ENCODE results near the gene NUDT8.

NUDT8 gene

DNA sequence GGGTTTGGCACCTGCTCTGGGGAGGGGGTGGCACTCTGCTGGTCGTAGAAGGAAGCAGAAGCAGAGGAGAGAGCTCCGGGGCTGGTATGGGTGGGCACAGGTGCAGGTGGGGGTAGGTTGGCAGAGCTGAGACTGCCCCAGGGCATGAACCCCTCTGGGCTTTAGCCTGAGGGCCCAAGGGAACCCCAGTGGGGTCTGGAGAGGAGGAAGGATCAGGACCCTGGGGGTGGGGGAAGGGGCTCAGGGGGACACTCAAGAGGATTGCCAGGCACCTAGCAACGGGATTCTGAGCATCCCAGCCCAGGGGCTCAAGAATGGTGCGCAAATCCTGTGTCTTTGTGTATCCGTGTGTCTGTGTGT, 38.4 kb upstream of the NUDT8 start:
- H3K4me3 ChIP-seq, result no peak overlapping the region
- no peaks in the 10 kb centered on the region for H3K9me3 ChIP-seq (ENCODE audit: low read depth, low read length)
- H3K36me3 ChIP-seq (ENCODE audit: insufficient read depth, low read length), result no peaks in the 10 kb centered on the region
- H3K27ac ChIP-seq, result no peak overlapping the region
- TF ChIP-seq FOXP2 (optimal IDR thresholded peaks at IDR 0.05; ENCODE audit: control extremely low read depth, extremely low read length, insufficient read depth) (no peak), EZH2 (IDR thresholded peaks at IDR 0.05) (no peak), POLR2AphosphoS5 (IDR thresholded peaks at IDR 0.05; ENCODE audit: borderline replicate concordance, low read depth, low read length) (no peak)
- H3K9ac ChIP-seq (ENCODE audit: insufficient read length), result no peak overlapping the region
- DNase-seq (ENCODE audit: low read depth, low spot score), result no peak

DNA sequence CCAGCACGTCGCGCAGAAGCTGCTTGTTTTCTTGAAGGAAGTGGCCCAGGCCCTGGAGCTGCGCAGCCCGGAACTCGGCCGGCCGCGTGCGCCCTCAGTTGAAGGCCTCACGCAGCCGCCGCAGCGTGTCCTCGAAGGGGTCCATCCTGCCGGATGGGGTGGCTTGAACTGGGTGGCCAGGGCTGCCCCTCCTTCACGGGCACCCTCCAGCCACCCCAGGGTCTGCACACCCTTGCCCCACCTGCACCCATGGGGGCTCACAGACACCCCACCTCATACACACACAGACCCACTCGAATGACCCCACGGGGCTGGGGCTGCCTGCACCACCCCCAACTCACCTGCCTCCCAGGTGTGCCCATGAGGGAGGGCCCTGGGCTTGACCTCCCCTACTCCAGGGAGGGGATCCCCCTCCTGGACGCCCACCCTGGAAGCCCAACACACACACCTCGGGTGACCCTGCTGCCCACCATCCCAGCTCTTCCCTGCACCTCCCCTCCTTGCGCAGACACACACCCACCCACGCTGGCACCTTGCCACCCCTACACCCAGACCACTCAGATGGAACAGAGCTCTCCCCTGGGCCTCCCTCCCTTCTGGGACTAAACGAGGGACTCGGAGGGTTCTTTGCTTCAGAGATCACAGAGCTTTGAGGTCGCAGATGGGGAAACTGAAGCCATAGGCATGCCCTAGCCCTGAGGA, 37.9 kb upstream of the NUDT8 start:
- no peak overlapping the region for H3K27ac ChIP-seq
- DNase-seq (ENCODE audit: low read depth, low spot score), result no peak
- no peaks in the 10 kb centered on the region for H3K9me3 ChIP-seq (ENCODE audit: low read depth, low read length)
- TF ChIP-seq POLR2AphosphoS5 (IDR thresholded peaks at IDR 0.05; ENCODE audit: borderline replicate concordance, low read depth, low read length) (no peak), FOXP2 (optimal IDR thresholded peaks at IDR 0.05; ENCODE audit: control extremely low read depth, extremely low read length, insufficient read depth) (no peak), EZH2 (IDR thresholded peaks at IDR 0.05) (no peak)
- H3K36me3 ChIP-seq (ENCODE audit: insufficient read depth, low read length), result no peaks in the 10 kb centered on the region
- H3K9ac ChIP-seq (ENCODE audit: insufficient read length), result no peak overlapping the region
- no peak overlapping the region for H3K4me3 ChIP-seq

DNA sequence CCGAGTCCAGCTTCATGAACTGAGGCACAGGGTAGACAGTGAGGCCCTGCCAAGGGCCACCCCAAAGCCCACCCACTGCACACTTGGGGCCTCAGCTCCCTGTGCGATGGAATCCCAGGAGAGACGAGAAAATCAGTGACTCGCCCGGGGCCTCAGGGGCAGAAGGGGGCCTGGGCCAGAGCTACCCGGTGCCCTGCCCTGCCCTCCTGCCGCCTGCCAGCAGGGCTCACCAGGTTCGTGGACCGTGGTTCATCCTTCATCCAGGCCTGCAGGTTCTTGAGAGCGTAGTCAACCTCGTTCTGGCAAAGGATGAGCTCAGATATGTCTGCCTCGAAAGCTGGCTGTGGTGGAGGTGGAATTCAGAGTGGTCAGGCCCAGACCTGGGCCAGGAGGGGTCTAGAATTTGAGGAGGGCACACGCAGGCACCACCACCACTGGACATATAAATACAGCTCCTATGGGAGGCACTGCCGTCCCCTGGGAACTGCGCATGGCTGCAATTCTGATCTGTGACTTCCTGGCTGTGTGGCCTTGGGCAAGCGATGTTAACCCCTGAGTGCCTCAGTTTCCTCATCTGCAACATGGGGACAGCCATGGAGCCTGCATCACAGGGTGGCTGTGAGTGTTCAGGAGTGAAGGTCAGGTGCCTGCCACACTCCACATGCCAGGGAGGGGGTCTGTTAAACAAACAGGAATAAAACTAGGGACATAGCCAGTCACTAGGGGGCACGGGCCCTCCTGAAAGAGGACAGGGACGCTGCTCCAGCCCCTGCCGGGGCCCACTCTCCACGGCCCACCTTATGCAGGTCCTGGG, 37.1 kb upstream of the NUDT8 start:
- TF ChIP-seq POLR2AphosphoS5 (IDR thresholded peaks at IDR 0.05; ENCODE audit: borderline replicate concordance, low read depth, low read length) (no peak), EZH2 (IDR thresholded peaks at IDR 0.05) (no peak), FOXP2 (optimal IDR thresholded peaks at IDR 0.05; ENCODE audit: control extremely low read depth, extremely low read length, insufficient read depth) (no peak)

DNA sequence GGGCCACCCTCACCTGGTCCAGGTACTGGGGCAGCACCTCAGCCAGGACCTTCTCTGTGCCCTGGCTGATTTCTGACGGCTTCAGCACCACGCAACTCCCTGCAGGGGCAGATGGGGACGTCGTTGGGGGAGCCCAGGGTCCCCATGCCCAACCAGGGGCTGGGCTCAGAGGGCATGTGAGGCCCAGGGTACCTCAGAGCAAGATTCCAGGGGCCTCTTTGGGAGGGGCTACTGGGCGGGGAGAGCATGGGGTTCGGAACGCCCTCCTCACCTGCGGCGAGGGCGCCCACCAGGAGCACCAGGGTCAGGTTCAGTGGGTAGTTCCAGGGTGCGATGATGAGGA, 36.5 kb upstream of the NUDT8 start:
- DNase-seq (ENCODE audit: low read depth, low spot score), result no peak
- TF ChIP-seq FOXP2 (optimal IDR thresholded peaks at IDR 0.05; ENCODE audit: control extremely low read depth, extremely low read length, insufficient read depth) (no peak), EZH2 (IDR thresholded peaks at IDR 0.05) (no peak), POLR2AphosphoS5 (IDR thresholded peaks at IDR 0.05; ENCODE audit: borderline replicate concordance, low read depth, low read length) (no peak)
- Histone ChIP-seq H3K27ac (no peak overlapping the region), H3K9me3 (ENCODE audit: low read depth, low read length) (no peaks in the 10 kb centered on the region), H3K9ac (ENCODE audit: insufficient read length) (no peak overlapping the region), H3K4me3 (no peak overlapping the region), H3K36me3 (ENCODE audit: insufficient read depth, low read length) (no peaks in the 10 kb centered on the region)

More for the DNA sequence above, 37.1 kb upstream of the NUDT8 start:
- Histone ChIP-seq H3K9ac (ENCODE audit: insufficient read length) (no peak overlapping the region), H3K9me3 (ENCODE audit: low read depth, low read length) (no peaks in the 10 kb centered on the region), H3K27ac (no peak overlapping the region), H3K36me3 (ENCODE audit: insufficient read depth, low read length) (no peaks in the 10 kb centered on the region), H3K4me3 (no peak overlapping the region)
- DNase-seq (ENCODE audit: low read depth, low spot score), result no peak

DNA sequence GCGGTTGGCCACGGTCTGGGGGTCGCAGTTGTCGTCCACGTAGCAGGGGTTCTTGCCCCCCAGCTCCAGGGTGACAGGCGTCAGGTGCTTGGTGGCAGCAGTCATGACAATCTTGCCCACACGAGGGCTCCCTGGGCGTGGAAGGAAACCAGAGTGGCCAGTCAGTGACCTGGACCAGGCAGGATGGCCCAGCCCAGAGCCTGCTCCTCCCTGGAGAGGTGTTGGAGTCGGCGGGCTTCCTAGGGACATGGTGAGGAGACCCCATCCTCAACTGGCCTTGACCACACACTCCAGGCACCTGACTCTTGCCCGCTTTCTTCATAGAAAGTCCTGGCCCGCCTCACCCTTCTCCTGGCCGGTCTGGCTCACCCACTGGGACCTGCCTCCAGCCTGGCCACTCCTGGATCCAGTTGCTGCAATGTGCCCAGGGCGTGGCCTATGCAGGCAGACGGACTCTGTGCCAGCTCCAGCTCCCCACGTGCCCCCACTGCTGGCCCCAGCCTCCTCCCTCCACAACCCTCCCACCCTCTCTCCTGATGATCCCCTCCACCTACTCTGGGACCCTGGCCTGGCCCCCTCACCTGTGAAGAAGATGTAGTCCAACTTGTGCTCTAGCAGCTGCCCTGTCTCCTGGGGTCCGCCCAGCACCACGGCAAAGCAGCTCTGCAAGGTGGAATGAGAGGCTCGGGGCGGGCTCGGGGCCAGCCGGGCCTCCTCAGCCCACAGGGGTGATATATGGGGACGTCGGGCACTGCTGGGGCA, 36.0 kb upstream of the NUDT8 start:
- H3K4me3 ChIP-seq, result no peak overlapping the region

DNA sequence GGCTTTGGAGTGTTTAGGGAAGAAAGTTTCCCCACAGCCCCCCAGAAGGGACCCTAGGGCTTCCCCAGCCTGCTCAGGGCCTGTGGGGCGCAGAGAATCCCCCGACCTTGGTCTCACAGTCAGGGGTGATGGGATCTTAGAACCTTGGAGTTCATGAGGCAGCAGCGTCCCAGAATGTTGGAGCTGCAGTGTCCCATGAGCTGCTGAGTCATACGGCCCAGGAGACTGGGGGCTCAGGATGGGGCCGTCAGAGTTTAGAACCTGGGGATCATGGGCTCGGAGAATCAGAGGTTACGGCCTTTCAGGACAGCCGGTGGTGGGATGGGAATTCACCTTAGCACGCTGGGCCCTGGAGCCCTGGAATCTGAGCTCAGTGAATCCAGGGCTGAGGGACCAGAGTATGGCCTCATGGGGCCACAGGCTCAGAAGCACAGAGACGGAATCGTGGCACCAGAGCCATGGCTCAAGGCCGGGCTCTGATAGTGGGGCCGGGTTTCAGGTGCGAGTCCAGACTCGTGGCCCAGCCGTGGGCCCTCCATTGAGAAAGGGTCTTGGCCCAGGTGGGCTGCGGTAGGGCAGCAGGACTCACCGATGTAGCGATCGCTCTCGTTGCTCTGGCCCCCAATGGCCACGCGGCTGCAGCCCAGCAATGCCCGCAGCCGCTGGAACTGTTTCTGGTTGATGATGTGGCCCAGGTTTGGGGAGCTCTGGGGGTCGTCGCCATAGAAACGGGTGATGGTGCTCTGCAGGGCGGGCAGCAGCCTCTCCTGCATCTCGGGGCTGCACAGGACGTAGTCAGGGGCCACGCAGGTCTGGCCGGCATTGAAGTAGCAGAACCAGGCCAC, 35.2 kb upstream of the NUDT8 start:
- TF ChIP-seq EZH2 (IDR thresholded peaks at IDR 0.05) (no peak), FOXP2 (optimal IDR thresholded peaks at IDR 0.05; ENCODE audit: control extremely low read depth, extremely low read length, insufficient read depth) (no peak), POLR2AphosphoS5 (IDR thresholded peaks at IDR 0.05; ENCODE audit: borderline replicate concordance, low read depth, low read length) (no peak)
- Histone ChIP-seq H3K9me3 (ENCODE audit: low read depth, low read length) (no peaks in the 10 kb centered on the region), H3K36me3 (ENCODE audit: insufficient read depth, low read length) (no peaks in the 10 kb centered on the region), H3K9ac (ENCODE audit: insufficient read length) (no peak overlapping the region), H3K27ac (no peak overlapping the region), H3K4me3 (no peak overlapping the region)
- DNase-seq (ENCODE audit: low read depth, low spot score), result no peak

More for the DNA sequence above, 36.0 kb upstream of the NUDT8 start:
- Histone ChIP-seq H3K9ac (ENCODE audit: insufficient read length) (no peak overlapping the region), H3K9me3 (ENCODE audit: low read depth, low read length) (no peaks in the 10 kb centered on the region), H3K27ac (no peak overlapping the region), H3K36me3 (ENCODE audit: insufficient read depth, low read length) (no peaks in the 10 kb centered on the region)
- DNase-seq (ENCODE audit: low read depth, low spot score), result no peak
- TF ChIP-seq POLR2AphosphoS5 (IDR thresholded peaks at IDR 0.05; ENCODE audit: borderline replicate concordance, low read depth, low read length), result no peak
- TF ChIP-seq EZH2 (IDR thresholded peaks at IDR 0.05), result no peak
- no peak for TF ChIP-seq FOXP2 (optimal IDR thresholded peaks at IDR 0.05; ENCODE audit: control extremely low read depth, extremely low read length, insufficient read depth)

DNA sequence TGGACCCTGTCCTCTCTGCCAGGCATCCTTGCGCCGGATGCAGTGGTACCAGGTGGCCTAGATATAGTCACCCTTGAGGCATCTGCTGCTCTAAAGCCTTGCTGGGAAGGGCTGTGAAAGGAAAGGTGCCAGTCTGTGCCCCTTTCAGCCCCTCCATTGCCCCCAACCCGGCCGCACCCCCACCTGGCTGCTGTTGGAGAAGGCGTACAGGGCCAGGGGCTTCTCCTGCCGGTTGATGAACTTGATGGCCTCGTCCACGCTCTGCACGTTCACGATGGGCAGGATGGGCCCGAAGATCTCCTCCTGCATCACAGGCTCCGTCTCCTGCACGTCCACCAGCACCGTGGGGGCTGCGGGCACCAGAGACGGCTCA, 34.5 kb upstream of the NUDT8 start:
- TF ChIP-seq FOXP2 (optimal IDR thresholded peaks at IDR 0.05; ENCODE audit: control extremely low read depth, extremely low read length, insufficient read depth), result no peak
- no peak for TF ChIP-seq POLR2AphosphoS5 (IDR thresholded peaks at IDR 0.05; ENCODE audit: borderline replicate concordance, low read depth, low read length)
- no peak for TF ChIP-seq EZH2 (IDR thresholded peaks at IDR 0.05)
- no peak for DNase-seq (ENCODE audit: low read depth, low spot score)
- Histone ChIP-seq H3K9ac (ENCODE audit: insufficient read length) (no peak overlapping the region), H3K9me3 (ENCODE audit: low read depth, low read length) (no peaks in the 10 kb centered on the region), H3K36me3 (ENCODE audit: insufficient read depth, low read length) (no peaks in the 10 kb centered on the region), H3K4me3 (no peak overlapping the region), H3K27ac (no peak overlapping the region)
